ENCODE measurements around the gene SLC27A3. TPM values are rescaled to one million over a fixed set of nuclear protein-coding genes. Genes with fewer than 3 reads are reported as not detected.

SLC27A3 gene
- total RNA-seq, 1 donor from 2014 or later: 5.1 TPM

GRCh38 chr1:153796786-153797659 lies 21.8 kb downstream of the SLC27A3 start:
- DNase-seq (ENCODE audit: low read depth): no peak
- H3K4me3 ChIP-seq (ENCODE audit: low read depth, low read length): no peak overlapping the region
- peak; percentile 82 for TF ChIP-seq CTCF (conservative IDR thresholded peaks at IDR 0.05; ENCODE audit: low read depth, low read length)

- no peak for TF ChIP-seq CTCF (conservative IDR thresholded peaks at IDR 0.05; ENCODE audit: low read depth, low read length)
- H3K4me3 ChIP-seq (ENCODE audit: low read depth, low read length): no peak overlapping the region
- no peak for DNase-seq (ENCODE audit: low read depth)
Observed at GRCh38 chr1:153798468-153798780, 23.2 kb downstream of the SLC27A3 start.

- TF ChIP-seq CTCF (conservative IDR thresholded peaks at IDR 0.05; ENCODE audit: low read depth, low read length): no peak
- H3K4me3 ChIP-seq (ENCODE audit: low read depth, low read length): no peak overlapping the region
- no peak for DNase-seq (ENCODE audit: low read depth)
Observed at GRCh38 chr1:153799016-153799415, 23.8 kb downstream of the SLC27A3 start.

- TF ChIP-seq CTCF (conservative IDR thresholded peaks at IDR 0.05; ENCODE audit: low read depth, low read length): no peak
- H3K4me3 ChIP-seq (ENCODE audit: low read depth, low read length): no peak overlapping the region
- no peak for DNase-seq (ENCODE audit: low read depth)
Observed at GRCh38 chr1:153799566-153800465, 24.6 kb downstream of the SLC27A3 start.

GRCh38 chr1:153800516-153800915 lies 25.3 kb downstream of the SLC27A3 start:
- TF ChIP-seq CTCF (conservative IDR thresholded peaks at IDR 0.05; ENCODE audit: low read depth, low read length): no peak
- no peak for DNase-seq (ENCODE audit: low read depth)
- no peak overlapping the region for H3K4me3 ChIP-seq (ENCODE audit: low read depth, low read length)

GRCh38 chr1:153801028-153801625 lies 25.9 kb downstream of the SLC27A3 start:
- no peak for TF ChIP-seq CTCF (conservative IDR thresholded peaks at IDR 0.05; ENCODE audit: low read depth, low read length)
- DNase-seq (ENCODE audit: low read depth): no peak
- H3K4me3 ChIP-seq (ENCODE audit: low read depth, low read length): no peak overlapping the region
